GM23248 (cell line): Measurements from ENCODE around the gene CENATAC. TPM values are rescaled to one million over a fixed set of nuclear protein-coding genes. Genes with fewer than 3 reads are reported as not detected.
"Not testable (repeated sequence)": the region's sequence is repeated elsewhere in the genome, so short reads cannot be mapped to it uniquely, and the experiment has no call there.

Experiments
- DNase-seq: peaks from one replicate; pipeline ENCODE4 v3.0.0-alpha.2; 2015
- H2AFZ ChIP-seq: fragments of 200-600 bp; sonication (generic); 2 replicates; pipeline ENCODE4 v1.6.1; 2016; ENCODE audit warnings: antibody characterized with exemption
- H3F3A ChIP-seq: fragments of 200-600 bp; sonication (generic); 2 replicates; pipeline ENCODE4 v1.6.1; 2016; ENCODE audit warnings: mild to moderate bottlenecking, antibody characterized with exemption, mixed run types; ENCODE audit not compliant: insufficient read depth
- H3K27ac ChIP-seq: fragments of 200-600 bp; sonication (generic); 2 replicates; pipeline ENCODE4 v1.5.1; 2016; ENCODE audit warnings: mild to moderate bottlenecking
- H3K27me3 ChIP-seq: fragments of 200-600 bp; sonication (generic); replicated peaks from 2 replicates; pipeline ENCODE4 v1.6.1; 2016; ENCODE audit warnings: mild to moderate bottlenecking; ENCODE audit not compliant: insufficient read depth
- H3K36me3 ChIP-seq: fragments of 200-600 bp; sonication (generic); 2 replicates; pipeline ENCODE4 v1.6.1; 2016; ENCODE audit warnings: low read depth, mild to moderate bottlenecking
- H3K4me1 ChIP-seq: fragments of 200-600 bp; sonication (generic); 2 replicates; pipeline ENCODE4 v1.6.1; 2016; ENCODE audit warnings: mild to moderate bottlenecking; ENCODE audit not compliant: insufficient read depth
- H3K4me2 ChIP-seq: fragments of 200-600 bp; sonication (generic); one replicate; pipeline ENCODE4 v1.6.1; 2016; ENCODE audit warnings: mild to moderate bottlenecking; ENCODE audit not compliant: unreplicated experiment
- H3K4me3 ChIP-seq: fragments of 200-600 bp; sonication (generic); 2 replicates; pipeline ENCODE4 v1.5.1; 2016; ENCODE audit warnings: mild to moderate bottlenecking
- H3K79me2 ChIP-seq: fragments of 200-600 bp; sonication (generic); 2 replicates; pipeline ENCODE4 v1.6.1; 2016; ENCODE audit warnings: mild to moderate bottlenecking; ENCODE audit not compliant: insufficient read depth
- H3K9ac ChIP-seq: fragments of 200-600 bp; sonication (generic); 2 replicates; pipeline ENCODE4 v1.6.1; 2016; ENCODE audit warnings: mild to moderate bottlenecking
- H3K9me2 ChIP-seq: fragments of 200-600 bp; sonication (generic); 2 replicates; pipeline ENCODE4 v1.6.1; 2016; ENCODE audit warnings: mixed run types, mild to moderate bottlenecking, moderate library complexity; ENCODE audit not compliant: insufficient read depth
- H3K9me3 ChIP-seq: fragments of 200-600 bp; sonication (generic); one replicate; pipeline ENCODE4 v1.6.1; 2017; ENCODE audit warnings: low read depth
- H4K20me1 ChIP-seq: fragments of 200-600 bp; sonication (generic); 2 replicates; pipeline ENCODE4 v1.6.0; 2016; ENCODE audit not compliant: insufficient read depth
- EZH2 ChIP-seq: fragments of 200-600 bp; sonication (generic); IDR thresholded peaks from 2 replicates; pipeline ENCODE4 v1.6.1; 2018; ENCODE audit warnings: antibody characterized with exemption, mild to moderate bottlenecking; ENCODE audit not compliant: insufficient read depth, poor library complexity, severe bottlenecking
- EZH2phosphoT487 ChIP-seq: fragments of 200-600 bp; sonication (generic); IDR thresholded peaks from 2 replicates; pipeline ENCODE4 v1.6.1; 2018; ENCODE audit warnings: antibody characterized with exemption, moderate library complexity, mild to moderate bottlenecking, low read depth; ENCODE audit not compliant: insufficient read depth
- WGBS, 2 experiments: methylation state at CpG; one replicate each; pipeline ENCODE4 v1.1.6; 2015 to 2017; ENCODE audit warnings: low lambda C conversion rate in 2 of 2, low coverage in 1 of 2; ENCODE audit errors: missing lambda C conversion rate in 2 of 2; 5-methylcytosine and 5-hydroxymethylcytosine counted together
- in situ Hi-C: fragments of 300-500 bp; cut with MboI; formaldehyde crosslinking; loops from 2 replicates; pipeline ENCODE4 v1.15.0; 2020
- polyA plus RNA-seq: library from polyadenylated mRNA; unstranded; fragments of >200 nt; fragmentation: Nextera tagmentation; extraction: Ambion mirVana; gene quantifications from 2 replicates; pipeline ENCODE4 v1.2.1, GENCODE V29; 2016
- total RNA-seq: library from RNA; depleted of rRNA; stranded (reverse); fragments of >200 nt; shearing (Covaris generic); gene quantifications from 2 replicates; pipeline ENCODE4 v1.2.3, GENCODE V29; 2014

Gene CENATAC
- total and polyA plus RNA-seq, 2 experiments from 2014 or later: 13.1 to 15.3 TPM

DNA sequence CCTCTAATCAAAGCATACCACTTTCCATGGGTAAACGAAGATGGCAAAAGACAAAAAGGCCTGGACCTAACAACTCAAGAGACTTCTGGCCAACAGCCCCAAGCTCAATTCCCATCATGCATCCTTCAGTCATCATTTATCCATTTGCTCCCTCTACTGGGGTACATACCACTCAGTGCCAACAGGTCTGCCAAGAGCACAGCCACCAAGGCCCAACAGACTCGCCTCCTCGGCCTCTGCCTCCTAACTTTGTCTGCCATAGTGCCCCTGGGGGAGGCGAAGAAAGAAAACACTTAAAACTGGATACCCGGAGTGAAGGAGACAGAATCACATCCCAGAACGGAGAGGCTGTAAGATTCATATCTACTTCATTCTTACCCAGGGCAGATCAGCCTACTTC lies 58.0 kb downstream of the CENATAC start:
- Histone ChIP-seq H2AFZ (peak overlapping the region; percentile 72), H3K4me3 (peak overlapping the region; percentile 88), H3K9me2 (no peaks in the 10 kb centered on the region), H3K4me1 (peaks cover 13% of the 10 kb centered on the region; the same call in 1 of the 2 replicates), H3K79me2 (peaks cover 49% of the 10 kb centered on the region), H3K27me3 (no peaks in the 10 kb centered on the region), H3K27ac (peak overlapping the region; percentile 82), H3K36me3 (peaks cover 19% of the 10 kb centered on the region; the same call in 1 of the 2 replicates), H3F3A (peaks cover 10% of the 10 kb centered on the region; the same call in 1 of the 2 replicates), H4K20me1 (no peaks in the 10 kb centered on the region), H3K9ac (peak overlapping the region; percentile 93), H3K4me2 (peak overlapping the region; percentile 78), H3K9me3 (no peaks in the 10 kb centered on the region)
- DNase-seq: peak; percentile 62
- in situ Hi-C loops: no loop called here
- 24 to 30% methylated on average over 6 of the region's 6 CpGs for WGBS, 2 experiments
- TF ChIP-seq EZH2: no peak
- no peak for TF ChIP-seq EZH2phosphoT487

DNA sequence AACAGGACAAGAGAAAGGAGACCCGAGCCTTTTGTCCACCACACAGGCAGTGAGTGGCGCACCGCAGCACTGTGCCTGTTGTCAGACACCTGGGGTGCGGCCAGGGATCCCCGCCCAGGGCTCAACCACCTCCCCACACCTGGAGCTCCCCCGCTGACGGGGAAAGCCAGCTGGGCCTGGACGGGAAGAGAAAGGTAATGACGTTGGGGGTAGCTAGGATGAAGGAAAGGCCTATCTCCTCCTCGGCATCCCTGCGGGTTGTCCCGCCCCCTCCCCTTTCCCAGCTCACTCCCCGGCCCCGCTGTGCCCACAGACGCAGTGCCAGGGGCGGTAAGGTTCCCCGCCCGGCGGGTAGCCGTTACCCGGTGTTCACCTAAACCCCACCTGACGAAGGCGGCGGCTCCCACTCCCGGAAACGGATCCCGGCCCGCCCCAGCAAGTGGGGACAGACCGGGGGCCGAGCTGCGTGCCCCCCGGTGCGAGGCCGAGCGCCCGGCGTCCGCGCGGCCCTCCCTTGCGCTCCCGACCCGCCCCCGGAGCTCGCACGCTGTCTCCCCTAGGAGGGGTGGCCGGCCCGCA lies 58.6 kb downstream of the CENATAC start:
- Histone ChIP-seq H3K4me2 (peak overlapping the region; percentile 78), H3K27me3 (no peaks in the 10 kb centered on the region), H2AFZ (peak overlapping the region; percentile 72), H3K36me3 (peaks cover 18% of the 10 kb centered on the region; the same call in 1 of the 2 replicates), H3K27ac (peak overlapping the region; percentile 82), H3K4me3 (peak overlapping the region; percentile 88), H3K79me2 (peaks cover 55% of the 10 kb centered on the region), H4K20me1 (no peaks in the 10 kb centered on the region), H3F3A (peaks cover 10% of the 10 kb centered on the region; the same call in 1 of the 2 replicates), H3K9me2 (no peaks in the 10 kb centered on the region), H3K9me3 (no peaks in the 10 kb centered on the region), H3K4me1 (peaks cover 13% of the 10 kb centered on the region; the same call in 1 of the 2 replicates), H3K9ac (peak overlapping the region; percentile 93)
- peak; percentile 54 for DNase-seq
- TF ChIP-seq EZH2phosphoT487 (no peak), EZH2 (no peak)
- in situ Hi-C loops: no loop called here
- 0 to 1% methylated on average over 28 to 46 of the region's 48 CpGs for WGBS, 2 experiments

DNA sequence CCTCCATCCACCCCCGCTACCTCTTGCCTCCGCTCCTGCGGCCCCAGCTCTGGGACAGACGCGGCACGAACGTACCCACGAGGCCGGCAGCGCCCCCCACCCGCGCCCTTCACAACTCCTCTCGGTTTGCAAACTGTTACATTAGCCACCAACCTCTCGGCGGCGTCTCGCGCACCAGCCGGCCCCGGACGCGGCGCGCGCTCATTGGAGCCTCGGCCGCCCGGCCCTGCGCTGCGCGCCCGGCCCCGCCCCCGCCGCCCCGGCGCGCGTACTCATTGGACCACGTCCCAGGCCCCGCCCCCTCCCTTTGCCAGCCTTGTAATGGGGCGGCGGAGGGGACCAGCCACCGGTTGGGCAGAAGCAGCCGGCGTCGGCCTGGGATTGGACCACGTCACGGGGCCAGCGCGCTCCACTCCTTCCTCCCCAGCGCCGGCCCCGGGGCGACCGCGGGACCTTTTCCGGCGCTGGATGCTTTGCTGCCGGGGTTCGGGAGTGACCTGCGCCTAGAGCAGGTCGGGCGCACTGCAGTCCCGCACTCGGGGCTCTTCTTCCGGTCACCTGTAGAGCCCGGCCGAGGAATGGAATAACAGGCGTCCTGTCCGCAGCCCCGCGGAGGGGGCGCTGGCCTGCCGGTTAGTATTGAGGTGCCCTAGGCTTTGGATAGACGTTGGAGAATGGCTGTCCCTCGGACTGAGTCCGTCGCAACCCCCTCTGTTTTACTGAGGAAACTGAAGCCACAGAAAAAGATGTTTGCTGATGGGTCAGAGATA lies 59.2 kb downstream of the CENATAC start, which contains the start of gene HYOU1:
TSS of gene HYOU1 (minus strand) at position 206 of the 770 bp plus-strand sequence. CDS start 1,045 bp downstream, outside the sequence.
- WGBS, 2 experiments: 1% methylated on average over 57 to 70 of the region's 79 CpGs
- H3K27ac ChIP-seq: peak within 1 kb of the TSS; percentile 82
- peak within 1 kb of the TSS; percentile 86 for H2AFZ ChIP-seq
- no peaks in the 10 kb centered on the region for H4K20me1 ChIP-seq
- peaks cover 18% of the 10 kb centered on the region; the same call in 1 of the 2 replicates for H3K36me3 ChIP-seq
- H3K4me1 ChIP-seq: peaks cover 13% of the 10 kb centered on the region; the same call in 1 of the 2 replicates
- peak within 1 kb of the TSS; percentile 93 for H3K9ac ChIP-seq
- H3K4me3 ChIP-seq: peak within 1 kb of the TSS; percentile 91
- in situ Hi-C loops: no loop called here
- H3F3A ChIP-seq: peaks cover 10% of the 10 kb centered on the region; the same call in 1 of the 2 replicates
- no peaks in the 10 kb centered on the region for H3K9me2 ChIP-seq
- H3K79me2 ChIP-seq: peaks cover 57% of the 10 kb centered on the region
- peak; percentile 99 for DNase-seq
- peak within 1 kb of the TSS; percentile 87 for H3K4me2 ChIP-seq
- H3K9me3 ChIP-seq: no peaks in the 10 kb centered on the region
- no peaks in the 10 kb centered on the region for H3K27me3 ChIP-seq
- no peak for TF ChIP-seq EZH2
- no peak for TF ChIP-seq EZH2phosphoT487

DNA sequence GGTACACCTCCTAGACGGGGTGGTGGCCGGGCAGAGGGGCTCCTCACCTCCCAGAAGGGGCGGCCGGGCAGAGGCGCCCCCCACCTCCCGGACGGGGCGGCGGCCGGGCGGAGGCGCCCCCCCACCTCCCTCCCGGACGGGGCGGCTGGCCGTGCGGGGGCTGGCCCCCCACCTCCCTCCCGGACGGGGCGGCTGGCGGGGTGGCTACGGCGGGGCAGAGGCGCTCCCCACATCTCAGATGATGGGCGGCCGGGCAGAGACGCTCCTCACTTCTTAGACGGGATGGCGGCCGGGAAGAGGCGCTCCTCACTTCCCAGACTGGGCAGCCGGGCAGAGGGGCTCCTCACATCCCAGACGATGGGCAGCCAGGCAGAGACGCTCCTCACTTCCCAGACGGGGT lies 61.2 kb downstream of the CENATAC start:
- DNase-seq, H3K9ac ChIP-seq, H3K27ac ChIP-seq, H3K9me3 ChIP-seq, H3K36me3 ChIP-seq, H3K27me3 ChIP-seq, in situ Hi-C loops, H3K4me2 ChIP-seq, H2AFZ ChIP-seq, H4K20me1 ChIP-seq, H3K4me3 ChIP-seq, H3K9me2 ChIP-seq: not testable (repeated sequence)
- Histone ChIP-seq H3K79me2 (peaks cover 57% of the 10 kb centered on the region), H3K4me1 (peaks cover 20% of the 10 kb centered on the region; the same call in 1 of the 2 replicates), H3F3A (peaks cover 10% of the 10 kb centered on the region; the same call in 1 of the 2 replicates)
- 86% methylated on average over 22 of the region's 35 CpGs; no CpG with 5 or more reads in 1 of the 2 experiments for WGBS, 2 experiments
